Measurements from ENCODE around the gene MTM1. TPM values are rescaled to one million over a fixed set of nuclear protein-coding genes. Genes with fewer than 3 reads are reported as not detected.

The MTM1 gene
- polyA plus RNA-seq, 1 of the 3 experiments (the other 2 are of a cell fraction), result 2.7 TPM

GRCh38 chrX:150540965-150541364 is 27.5 kb upstream of the MTM1 start:
- Histone ChIP-seq H3K9me3 (no peaks in the 10 kb centered on the region), H3K4me3 (ENCODE audit: low read depth in 2 of 2, low read length in 1 of 2) (no peak overlapping the region), H4K20me1 (ENCODE audit: insufficient read depth) (no peaks in the 10 kb centered on the region), H3K27me3 (ENCODE audit: insufficient read depth) (no peaks in the 10 kb centered on the region), H3K4me1 (ENCODE audit: control insufficient read depth in 1 of 2, insufficient read depth in 2 of 2, low read depth in 1 of 2, low read length in 1 of 2) (no peaks in the 10 kb centered on the region; a peak in 1 of 4 replicates), H3K79me2 (ENCODE audit: insufficient read depth) (no peaks in the 10 kb centered on the region), H3K9me2 (no peaks in the 10 kb centered on the region), H3K36me3 (replicated peaks in 1 of 2; ENCODE audit: control insufficient read depth in 1 of 2, insufficient read depth in 2 of 2, low read length in 1 of 2) (no peaks in the 10 kb centered on the region), H3F3A (replicated peaks; ENCODE audit: insufficient read depth) (no peaks in the 10 kb centered on the region), H2AFZ (ENCODE audit: low read depth) (no peak overlapping the region), H3K27ac (ENCODE audit: low read depth in 2 of 2, low read length in 1 of 2) (no peak overlapping the region), H3K9ac (no peak overlapping the region), H3K4me2 (no peak overlapping the region)
- ChIA-PET CTCF (interaction anchor here (1.0 kb wide), 1 partner anchor 55 kb away, joined by 3 read pairs; no protein-coding TSS in a partner anchor), POLR2A (no interaction called here)
- DNase-seq, result no peak
- TF ChIP-seq RCOR1 (IDR thresholded peaks at IDR 0.05; ENCODE audit: low read length), result no peak
- TF ChIP-seq ELF1 (IDR thresholded peaks at IDR 0.05), result no peak
- TF ChIP-seq RAD21 (IDR thresholded peaks at IDR 0.05; ENCODE audit: low read length), result no peak
- no peak for TF ChIP-seq NRF1 (IDR thresholded peaks at IDR 0.05; ENCODE audit: low read depth, low read length)
- TF ChIP-seq TAF1 (IDR thresholded peaks at IDR 0.05; ENCODE audit: borderline replicate concordance, low read depth, low read length), result no peak
- no peak for TF ChIP-seq TEAD4 (IDR thresholded peaks at IDR 0.05; ENCODE audit: borderline replicate concordance, insufficient read depth)
- TF ChIP-seq TCF12 (IDR thresholded peaks at IDR 0.05), result no peak
- TF ChIP-seq MAX (IDR thresholded peaks at IDR 0.05; ENCODE audit: low read depth), result no peak
- no peak for TF ChIP-seq MXI1 (IDR thresholded peaks at IDR 0.05; ENCODE audit: low read depth, low read length)
- WGBS (ENCODE audit: low lambda C conversion rate), result 17% methylated on average over 2 of the region's 6 CpGs

DNA sequence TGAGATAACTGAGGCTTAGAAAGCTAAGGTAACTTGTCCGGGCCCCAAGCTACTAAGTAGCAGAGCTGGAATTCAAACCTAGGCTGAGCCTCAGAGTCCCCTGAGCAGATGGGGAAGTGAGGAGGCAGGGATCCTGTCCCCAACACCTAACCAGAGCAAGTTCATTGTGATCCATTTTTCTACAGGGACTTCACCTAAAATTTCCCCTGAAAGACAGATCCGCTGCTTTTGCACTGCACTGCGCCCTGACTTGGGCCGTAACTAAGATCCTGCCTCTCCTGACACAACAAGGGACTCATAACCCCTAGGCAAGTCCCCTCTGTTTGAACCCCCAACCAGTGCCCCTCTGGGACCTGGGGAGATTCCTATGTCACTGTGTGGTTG is 25.6 kb upstream of the MTM1 start:
- H3K4me3 ChIP-seq (ENCODE audit: low read depth in 2 of 2, low read length in 1 of 2), result no peak overlapping the region
- H3F3A ChIP-seq (replicated peaks; ENCODE audit: insufficient read depth), result no peaks in the 10 kb centered on the region
- 57% methylated on average over 4 of the region's 4 CpGs for WGBS (ENCODE audit: low lambda C conversion rate)
- no peak overlapping the region for H3K4me2 ChIP-seq
- POLR2A ChIA-PET, result no interaction called here
- H3K79me2 ChIP-seq (ENCODE audit: insufficient read depth), result no peaks in the 10 kb centered on the region
- H3K9me2 ChIP-seq, result no peaks in the 10 kb centered on the region
- no peak for DNase-seq
- CTCF ChIA-PET, result no interaction called here
- H3K9ac ChIP-seq, result no peak overlapping the region
- H3K4me1 ChIP-seq (ENCODE audit: control insufficient read depth in 1 of 2, insufficient read depth in 2 of 2, low read depth in 1 of 2, low read length in 1 of 2), result no peaks in the 10 kb centered on the region; a peak in 1 of 4 replicates
- H3K27me3 ChIP-seq (ENCODE audit: insufficient read depth), result no peaks in the 10 kb centered on the region
- no peak for TF ChIP-seq RCOR1 (IDR thresholded peaks at IDR 0.05; ENCODE audit: low read length)
- no peak for TF ChIP-seq RFX5 (IDR thresholded peaks at IDR 0.05; ENCODE audit: low read length)
- TF ChIP-seq REST (IDR thresholded peaks at IDR 0.05; ENCODE audit: low read depth, low read length), result no peak
- TF ChIP-seq FOSL2 (IDR thresholded peaks at IDR 0.05; ENCODE audit: borderline replicate concordance, low read depth), result no peak
- TF ChIP-seq NFIC (IDR thresholded peaks at IDR 0.05; ENCODE audit: borderline replicate concordance), result no peak
- no peak for TF ChIP-seq RXRA (IDR thresholded peaks at IDR 0.05; ENCODE audit: borderline replicate concordance, low read depth)
- no peak for TF ChIP-seq MEF2A (IDR thresholded peaks at IDR 0.05; ENCODE audit: borderline replicate concordance, low read depth)
- TF ChIP-seq RAD21 (IDR thresholded peaks at IDR 0.05; ENCODE audit: low read length), result no peak
- no peak for TF ChIP-seq FOXJ3 (CRISPR knock-in tag; IDR thresholded peaks at IDR 0.05)
- TF ChIP-seq GABPA (IDR thresholded peaks at IDR 0.05; ENCODE audit: low read depth), result no peak
- no peak for TF ChIP-seq SIN3A (IDR thresholded peaks at IDR 0.05; ENCODE audit: borderline replicate concordance, low read depth, low read length)
- TF ChIP-seq MAX (IDR thresholded peaks at IDR 0.05; ENCODE audit: low read depth), result no peak
- TF ChIP-seq POLR2AphosphoS5 (IDR thresholded peaks at IDR 0.05; ENCODE audit: low read depth, low read length), result no peak
- TF ChIP-seq, protein P1, sequence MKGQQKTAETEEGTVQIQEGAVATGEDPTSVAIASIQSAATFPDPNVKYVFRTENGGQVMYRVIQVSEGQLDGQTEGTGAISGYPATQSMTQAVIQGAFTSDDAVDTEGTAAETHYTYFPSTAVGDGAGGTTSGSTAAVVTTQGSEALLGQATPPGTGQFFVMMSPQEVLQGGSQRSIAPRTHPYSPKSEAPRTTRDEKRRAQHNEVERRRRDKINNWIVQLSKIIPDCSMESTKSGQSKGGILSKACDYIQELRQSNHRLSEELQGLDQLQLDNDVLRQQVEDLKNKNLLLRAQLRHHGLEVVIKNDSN (IDR thresholded peaks at IDR 0.05; ENCODE audit: borderline replicate concordance, low read depth), result no peak
- TF ChIP-seq, protein P2, sequence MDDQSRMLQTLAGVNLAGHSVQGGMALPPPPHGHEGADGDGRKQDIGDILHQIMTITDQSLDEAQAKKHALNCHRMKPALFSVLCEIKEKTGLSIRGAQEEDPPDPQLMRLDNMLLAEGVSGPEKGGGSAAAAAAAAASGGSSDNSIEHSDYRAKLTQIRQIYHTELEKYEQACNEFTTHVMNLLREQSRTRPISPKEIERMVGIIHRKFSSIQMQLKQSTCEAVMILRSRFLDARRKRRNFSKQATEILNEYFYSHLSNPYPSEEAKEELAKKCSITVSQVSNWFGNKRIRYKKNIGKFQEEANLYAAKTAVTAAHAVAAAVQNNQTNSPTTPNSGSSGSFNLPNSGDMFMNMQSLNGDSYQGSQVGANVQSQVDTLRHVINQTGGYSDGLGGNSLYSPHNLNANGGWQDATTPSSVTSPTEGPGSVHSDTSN (IDR thresholded peaks at IDR 0.05), result no peak
- TF ChIP-seq NRF1 (IDR thresholded peaks at IDR 0.05; ENCODE audit: low read depth, low read length), result no peak
- TF ChIP-seq USF2 (IDR thresholded peaks at IDR 0.05; ENCODE audit: borderline replicate concordance, low read depth, low read length), result no peak
- TF ChIP-seq GATA2 (CRISPR knock-in tag; IDR thresholded peaks at IDR 0.05), result no peak
- TF ChIP-seq JUND (IDR thresholded peaks at IDR 0.05), result no peak
- H4K20me1 ChIP-seq (ENCODE audit: insufficient read depth), result no peaks in the 10 kb centered on the region
- no peaks in the 10 kb centered on the region for H3K36me3 ChIP-seq (replicated peaks in 1 of 2; ENCODE audit: control insufficient read depth in 1 of 2, insufficient read depth in 2 of 2, low read length in 1 of 2)
- no peak overlapping the region for H2AFZ ChIP-seq (ENCODE audit: low read depth)
- no peaks in the 10 kb centered on the region for H3K9me3 ChIP-seq
- no peak overlapping the region for H3K27ac ChIP-seq (ENCODE audit: low read depth in 2 of 2, low read length in 1 of 2)
